HG02588 (cell line): ENCODE data around the gene SATB2.

Experiments used
- ATAC-seq: cut with Tn5 transposase; IDR thresholded peaks from one replicate; pipeline ENCODE4 v1.9.1; 2021; ENCODE audit warnings: mild to moderate bottlenecking, moderate library complexity; ENCODE audit not compliant: unreplicated experiment

Gene SATB2

DNA sequence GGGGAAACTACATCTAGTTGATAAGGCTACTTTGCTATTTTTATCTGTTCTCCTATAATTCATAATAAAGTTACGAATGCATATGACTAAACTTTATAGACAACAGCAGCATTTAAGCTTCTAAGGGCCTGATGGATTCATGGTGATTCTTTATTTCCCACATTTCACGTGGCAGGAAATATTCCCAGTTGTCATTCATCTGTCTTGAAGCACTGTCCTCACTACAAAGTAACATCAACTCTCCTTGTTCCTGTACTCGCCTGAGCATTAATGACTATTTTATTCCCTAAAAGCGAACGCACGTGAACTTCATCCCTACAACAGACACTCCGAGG is 2.6 kb downstream of the SATB2 start:
- ATAC-seq: no peak

DNA sequence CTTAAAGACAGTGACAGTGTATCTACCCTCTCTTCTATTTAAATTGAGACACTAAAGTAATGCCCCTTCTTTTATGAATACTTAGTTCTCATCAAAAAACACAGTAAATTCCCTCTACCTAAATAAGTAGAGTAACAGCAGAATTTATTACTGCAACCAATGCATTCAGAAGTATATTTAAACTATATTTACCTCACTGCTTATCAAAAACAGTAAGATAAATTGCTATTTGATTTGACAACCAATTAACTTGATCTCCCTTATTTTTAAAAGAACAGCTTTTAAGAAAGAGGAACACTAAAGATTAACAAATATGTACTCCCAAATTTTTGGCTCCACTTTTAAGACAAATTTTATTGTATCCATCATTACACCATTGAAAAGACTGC is 4.8 kb downstream of the SATB2 start:
- ATAC-seq: no peak

- ATAC-seq: no peak
These were observed 5.3 kb downstream of the SATB2 start for GRCh38 chr2:199452260-199452990.

- ATAC-seq: no peak
These were observed 7.8 kb downstream of the SATB2 start for GRCh38 chr2:199449956-199450355.

- ATAC-seq: no peak
These were observed 8.3 kb downstream of the SATB2 start for GRCh38 chr2:199449455-199449854.

- no peak for ATAC-seq
These were observed 10.7 kb downstream of the SATB2 start for GRCh38 chr2:199446996-199447576.

DNA sequence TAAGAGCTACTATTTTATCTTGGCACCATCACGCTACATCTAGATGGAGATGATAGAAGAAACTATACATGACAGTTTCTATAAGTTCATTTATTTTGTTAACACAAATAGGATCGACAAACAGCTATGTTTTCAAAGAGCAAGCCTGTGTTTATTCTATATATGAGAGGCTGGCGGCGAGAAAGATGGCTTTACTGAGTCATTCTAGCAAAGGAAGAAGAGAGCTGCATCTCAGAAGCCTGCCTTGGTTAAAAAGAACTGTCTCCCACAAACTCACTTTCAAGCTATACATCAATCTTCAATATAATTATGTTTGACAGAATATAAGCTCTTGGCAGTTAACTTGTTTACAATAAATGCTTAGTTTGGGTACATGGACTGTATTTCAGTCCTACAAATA is 13.0 kb downstream of the SATB2 start:
- ATAC-seq: no peak

- ATAC-seq: no peak
These were observed 14.1 kb downstream of the SATB2 start for GRCh38 chr2:199443589-199444130.

- ATAC-seq: no peak
These were observed 15.6 kb downstream of the SATB2 start for GRCh38 chr2:199442173-199442572.

GRCh38 chr2:199441759-199442158 is 16.0 kb downstream of the SATB2 start:
- no peak for ATAC-seq

- ATAC-seq: no peak
These were observed 17.6 kb downstream of the SATB2 start for GRCh38 chr2:199440118-199440517.

DNA sequence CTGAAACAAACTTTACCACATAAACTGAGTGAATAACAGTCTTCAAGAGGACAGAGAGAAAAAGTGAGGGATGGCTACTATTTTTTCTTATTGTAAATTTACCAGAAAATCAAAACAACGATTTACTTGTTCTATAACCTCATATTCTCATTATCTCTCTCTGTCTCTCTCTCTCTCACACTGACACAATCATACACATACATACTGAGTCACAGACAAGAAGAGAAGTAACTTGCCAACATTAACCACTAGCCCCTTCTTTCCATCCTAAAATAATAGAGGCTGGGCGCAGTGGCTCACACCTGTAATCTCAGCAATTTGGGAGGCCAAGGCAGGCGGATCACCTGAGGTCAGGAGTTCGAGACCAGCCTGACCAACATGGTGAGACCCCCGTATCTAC is 18.2 kb downstream of the SATB2 start:
- no peak for ATAC-seq

GRCh38 chr2:199439066-199439465 is 18.7 kb downstream of the SATB2 start:
- ATAC-seq: no peak

DNA sequence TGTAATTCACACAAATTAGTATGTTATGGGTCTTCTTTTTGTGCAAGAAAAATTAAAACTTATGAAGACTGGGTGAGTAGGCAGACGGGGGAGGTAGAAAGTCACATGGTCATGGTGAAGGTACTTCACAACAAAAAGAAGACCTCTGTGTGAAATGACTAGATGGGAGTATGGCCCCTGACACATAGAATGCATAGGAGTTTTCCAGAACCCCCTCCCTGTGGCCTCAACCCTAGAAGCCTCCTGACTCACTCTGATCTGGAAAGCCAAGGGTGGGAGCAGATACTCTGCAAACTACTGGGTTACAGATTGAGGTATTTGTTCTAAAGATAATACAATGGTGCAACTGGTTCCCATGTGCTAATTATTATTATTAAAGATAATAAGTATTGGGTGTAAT is 23.2 kb downstream of the SATB2 start:
- ATAC-seq: no peak

- ATAC-seq: no peak
These were observed 24.4 kb downstream of the SATB2 start for GRCh38 chr2:199433204-199433832.

DNA sequence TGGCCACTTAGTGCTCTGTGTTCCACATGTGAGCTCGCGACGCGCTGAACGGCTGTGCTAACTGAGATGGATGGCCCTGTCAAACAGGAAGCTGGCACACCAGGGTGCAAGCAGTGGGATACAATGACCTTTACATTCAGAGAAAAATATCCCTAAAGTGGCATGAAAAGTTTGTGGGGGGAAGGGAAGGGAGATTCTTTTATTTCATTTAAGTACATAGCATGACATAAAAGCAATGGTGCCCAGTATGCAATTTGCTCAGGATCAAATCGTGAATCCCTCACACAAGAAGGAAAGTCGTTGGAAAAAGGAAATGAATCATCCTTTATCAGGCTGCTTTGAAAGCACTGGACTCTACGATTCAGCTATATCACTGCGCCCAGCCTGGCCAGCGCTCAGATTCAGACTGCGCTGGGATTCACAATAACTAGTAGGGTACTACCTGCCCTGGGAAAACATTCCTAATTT is 26.0 kb downstream of the SATB2 start:
- ATAC-seq: no peak

DNA sequence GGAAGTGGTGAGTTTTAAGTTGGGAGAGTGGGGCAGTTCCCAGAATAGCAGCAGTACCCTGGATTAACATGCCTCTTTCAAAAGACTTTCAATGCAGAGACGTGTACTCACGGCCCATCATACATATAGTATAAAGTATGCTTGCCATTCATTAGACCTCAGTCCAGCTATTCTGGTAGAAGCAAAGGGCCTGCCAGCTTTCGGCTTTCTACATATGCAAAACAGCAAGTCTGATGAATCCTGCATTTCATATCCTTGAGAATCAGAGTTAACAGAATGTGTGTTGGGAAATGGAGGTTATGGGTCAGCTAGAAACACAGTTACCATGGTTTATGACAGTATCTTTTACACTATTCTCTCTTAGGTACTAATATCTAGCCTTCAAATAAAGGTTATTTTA is 27.5 kb downstream of the SATB2 start:
- ATAC-seq: no peak

DNA sequence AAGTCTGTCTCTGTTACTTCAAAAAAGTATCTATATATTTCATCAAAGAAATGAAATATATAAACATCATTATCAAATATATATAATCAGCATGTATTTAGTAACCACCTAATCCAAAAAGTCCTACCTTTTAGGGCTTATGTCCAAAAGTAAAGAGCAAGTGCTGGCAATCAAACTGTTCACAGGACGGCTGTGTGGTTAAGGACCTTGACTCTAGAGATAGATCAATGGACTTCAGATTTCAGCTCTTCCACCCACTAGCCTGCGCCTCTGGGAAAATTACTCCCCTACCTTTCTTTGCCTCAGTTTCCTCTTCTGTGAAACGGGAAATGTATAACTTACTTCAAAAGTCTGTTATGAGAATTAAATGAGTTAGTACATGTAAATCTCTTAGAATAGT is 29.4 kb downstream of the SATB2 start:
- ATAC-seq: no peak

GRCh38 chr2:199424160-199424559 is 33.6 kb downstream of the SATB2 start:
- no peak for ATAC-seq

GRCh38 chr2:199419428-199419827 is 38.3 kb downstream of the SATB2 start:
- ATAC-seq: no peak

DNA sequence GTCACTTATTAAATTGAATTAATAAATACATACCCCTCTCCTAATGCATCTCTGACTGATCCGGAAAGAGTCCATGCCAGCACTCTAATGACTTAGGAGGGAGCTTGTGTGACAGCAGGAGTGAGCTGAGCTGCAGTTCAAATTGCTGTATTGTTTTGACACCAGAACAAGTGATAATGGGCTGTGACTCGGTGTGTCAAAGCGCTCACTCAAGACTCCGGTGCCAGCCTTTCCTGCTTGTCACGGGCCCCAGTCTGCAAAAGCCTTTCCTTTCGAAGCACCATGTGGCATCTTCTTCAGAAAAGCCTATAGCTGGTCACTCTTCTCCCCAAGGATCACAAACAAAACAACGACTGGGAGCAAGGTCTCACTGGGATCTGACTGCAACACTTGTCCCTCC is 43.3 kb downstream of the SATB2 start:
- ATAC-seq: no peak

GRCh38 chr2:199414001-199414400 is 43.7 kb downstream of the SATB2 start:
- ATAC-seq: no peak
